HG02763 (cell line): Measurements from ENCODE around the gene SLC7A11.

Experiments
- ATAC-seq: cut with Tn5 transposase; IDR thresholded peaks from one replicate; pipeline ENCODE4 v1.9.1; 2021; ENCODE audit warnings: mild to moderate bottlenecking, moderate library complexity; ENCODE audit not compliant: unreplicated experiment

Gene SLC7A11

GRCh38 chr4:138174981-138175794 is 67.0 kb downstream of the SLC7A11 start:
- no peak for ATAC-seq

- no peak for ATAC-seq
Measured at GRCh38 chr4:138164208-138164607, 77.9 kb downstream of the SLC7A11 start.

GRCh38 chr4:138163171-138163570 is 79.0 kb downstream of the SLC7A11 start:
- ATAC-seq = no peak

GRCh38 chr4:138162259-138162658 is 79.9 kb downstream of the SLC7A11 start:
- no peak for ATAC-seq

- ATAC-seq = no peak
Measured at GRCh38 chr4:138161351-138161750, 80.8 kb downstream of the SLC7A11 start.

GRCh38 chr4:138158746-138159297 is 83.3 kb downstream of the SLC7A11 start:
- no peak for ATAC-seq

GRCh38 chr4:138140879-138141278 is 101.3 kb downstream of the SLC7A11 start:
- no peak for ATAC-seq

GRCh38 chr4:138138774-138139173 is 103.4 kb downstream of the SLC7A11 start:
- ATAC-seq = no peak

GRCh38 chr4:138135610-138136009 is 106.5 kb downstream of the SLC7A11 start:
- ATAC-seq = no peak

GRCh38 chr4:138118270-138118669 is 123.9 kb downstream of the SLC7A11 start:
- ATAC-seq = no peak

GRCh38 chr4:138115053-138115452 is 127.1 kb downstream of the SLC7A11 start:
- ATAC-seq = no peak

GRCh38 chr4:138114434-138114833 is 127.7 kb downstream of the SLC7A11 start:
- ATAC-seq = peak; percentile 98
